Panc1 (cell line): Measurements from ENCODE around the gene CCDC146. TPM values are rescaled to one million over a fixed set of nuclear protein-coding genes. Genes with fewer than 3 reads are reported as not detected.

Experiments used
- ATAC-seq: fragments of 200-7000 bp; cut with Tn5 transposase; 2 replicates; pipeline ENCODE4 v1.9.1; 2020; ENCODE audit warnings: mild to moderate bottlenecking, moderate library complexity
- BruUV-seq: library from RNA; stranded (reverse); fragments of 400-500 nt; replicated peaks from 2 replicates; lab custom pipeline; 2021; lab: Mats Ljungman, UMichigan
- CTCF ChIA-PET: fragments of 300-600 bp; sonication (Branson Sonifier 250); formaldehyde crosslinking; loops from one replicate; lab custom pipeline; 2022; ENCODE audit warnings: antibody characterized with exemption; lab: Charles Lee
- POLR2A ChIA-PET: fragments of 300-600 bp; sonication (Branson Sonifier 250); formaldehyde crosslinking; loops from one replicate; lab custom pipeline; 2022; ENCODE audit warnings: antibody characterized with exemption; lab: Charles Lee
- DNase-seq: peaks from one replicate; pipeline ENCODE4 v3.0.0-alpha.2; 2010; ENCODE audit warnings: low read depth, low spot score
- H3K27ac ChIP-seq: 2 replicates; pipeline ENCODE4 v1.5.1; 2011; ENCODE audit warnings: mild to moderate bottlenecking, low read length, inconsistent platforms
- H3K27me3 ChIP-seq: fragments of 200-500 bp; sonication (Bioruptor generic); 2 replicates; pipeline ENCODE4 v1.6.0; 2014; ENCODE audit warnings: low read length, inconsistent platforms; ENCODE audit not compliant: control insufficient read depth, insufficient read depth
- H3K36me3 ChIP-seq: fragments of 200-500 bp; sonication (Bioruptor generic); 2 replicates; pipeline ENCODE4 v1.5.1; 2014; ENCODE audit warnings: inconsistent platforms, mild to moderate bottlenecking, low read length, moderate library complexity; ENCODE audit not compliant: control insufficient read depth, insufficient read depth
- H3K4me1 ChIP-seq: 2 replicates; pipeline ENCODE4 v1.5.1; 2011; ENCODE audit warnings: inconsistent platforms, mild to moderate bottlenecking, low read length, moderate library complexity; ENCODE audit not compliant: control insufficient read depth, insufficient read depth
- H3K4me3 ChIP-seq, 2 experiments: 2 replicates each; pipeline ENCODE4 v1.5.1; 2011 to 2012; ENCODE audit warnings: low read depth in 2 of 2, low read length in 2 of 2, mild to moderate bottlenecking in 2 of 2, inconsistent platforms in 1 of 2, moderate library complexity in 1 of 2
- H3K9me3 ChIP-seq: fragments of 200-500 bp; sonication (Bioruptor generic); 2 replicates; pipeline ENCODE4 v1.5.1; 2014; ENCODE audit warnings: low read depth, mild to moderate bottlenecking, inconsistent platforms, low read length, moderate library complexity; ENCODE audit not compliant: control insufficient read depth, insufficient read depth
- POLR2AphosphoS5 ChIP-seq: IDR thresholded peaks from 2 replicates; pipeline ENCODE4 v1.6.1; 2012; ENCODE audit warnings: mild to moderate bottlenecking, low read depth, low read length, moderate library complexity
- SIN3A ChIP-seq: IDR thresholded peaks from 2 replicates; pipeline ENCODE4 v1.6.1; 2012; ENCODE audit warnings: low read depth, mild to moderate bottlenecking, low read length, moderate library complexity, borderline replicate concordance; ENCODE audit not compliant: insufficient read depth
- TCF7L2 ChIP-seq: IDR thresholded peaks from 2 replicates; pipeline ENCODE4 v1.6.1; 2011; ENCODE audit warnings: mild to moderate bottlenecking, low read depth, low read length, inconsistent platforms
- in situ Hi-C: cut with HindIII; loops from 2 replicates; pipeline ENCODE4 v1.10.0; 2016; ENCODE audit warnings: low sequenced_read_pairs, low pct_unique_long_range_greater_than_20kb
- intact Hi-C: fragments of 100-400 bp; cut with micrococcal nuclease; formaldehyde crosslinking; loops from one replicate; pipeline ENCODE4 v1.10.0; 2022; ENCODE audit not compliant: unreplicated experiment
- total RNA-seq: library from RNA; stranded (reverse); gene quantifications from one replicate; pipeline ENCODE4 v1.2.1, GENCODE V29; 2021; ENCODE audit not compliant: unreplicated experiment
- TF ChIP-seq, protein P1 (sequence below), 2 experiments: IDR thresholded peaks; 2 replicates each; pipeline ENCODE4 v1.6.1; 2011 to 2012; ENCODE audit warnings: low read depth in 2 of 2, control low read depth in 1 of 2, low read length in 1 of 2, mild to moderate bottlenecking in 1 of 2, moderate library complexity in 1 of 2; ENCODE audit not compliant: insufficient read depth in 1 of 2
- TF ChIP-seq, protein P2 (sequence below): fragments of 450-650 bp; IDR thresholded peaks from 2 replicates; pipeline ENCODE4 v1.5.1; 2017; ENCODE audit warnings: mild to moderate bottlenecking

CCDC146 gene
- total RNA-seq, 1 experiment from 2014 or later, result 1.2 TPM

DNA sequence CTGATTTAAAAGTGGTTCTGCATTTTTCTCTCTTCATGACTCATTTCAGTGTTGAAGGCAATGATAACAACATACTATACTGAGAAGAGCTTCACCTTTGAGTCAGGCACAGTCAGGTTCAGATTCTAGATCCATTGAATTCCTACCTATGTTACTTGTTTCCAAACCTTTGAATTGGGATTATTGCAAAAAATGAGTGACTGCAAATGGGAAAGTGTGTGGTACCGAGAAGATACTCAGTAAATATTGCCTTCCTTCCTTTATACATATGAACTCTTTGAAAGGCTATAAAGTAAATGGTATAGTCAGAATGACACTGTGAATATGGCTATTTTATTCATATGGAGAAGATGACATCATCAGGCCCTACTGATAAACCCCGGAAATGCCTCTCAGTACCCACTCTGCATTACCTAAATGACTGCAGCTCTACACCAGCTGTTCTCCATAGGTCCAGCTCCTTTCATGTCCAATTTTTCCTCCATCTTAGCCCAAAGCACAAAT, 143.9 kb downstream of the CCDC146 start:
- ChIA-PET POLR2A (no interaction called here), CTCF (no interaction called here)
- H3K27me3 ChIP-seq, result peaks cover 3% of the 10 kb centered on the region; the same call in 1 of the 2 replicates
- H3K4me1 ChIP-seq, result no peaks in the 10 kb centered on the region
- ATAC-seq (no peak), DNase-seq (no peak)
- no peak overlapping the region for H3K27ac ChIP-seq
- in situ Hi-C loops (no loop called here), intact Hi-C loops (no loop called here)
- no peaks in the 10 kb centered on the region for H3K36me3 ChIP-seq
- no peak overlapping the region for H3K4me3 ChIP-seq
- no peaks in the 10 kb centered on the region for H3K9me3 ChIP-seq
- TF ChIP-seq, protein P1, sequence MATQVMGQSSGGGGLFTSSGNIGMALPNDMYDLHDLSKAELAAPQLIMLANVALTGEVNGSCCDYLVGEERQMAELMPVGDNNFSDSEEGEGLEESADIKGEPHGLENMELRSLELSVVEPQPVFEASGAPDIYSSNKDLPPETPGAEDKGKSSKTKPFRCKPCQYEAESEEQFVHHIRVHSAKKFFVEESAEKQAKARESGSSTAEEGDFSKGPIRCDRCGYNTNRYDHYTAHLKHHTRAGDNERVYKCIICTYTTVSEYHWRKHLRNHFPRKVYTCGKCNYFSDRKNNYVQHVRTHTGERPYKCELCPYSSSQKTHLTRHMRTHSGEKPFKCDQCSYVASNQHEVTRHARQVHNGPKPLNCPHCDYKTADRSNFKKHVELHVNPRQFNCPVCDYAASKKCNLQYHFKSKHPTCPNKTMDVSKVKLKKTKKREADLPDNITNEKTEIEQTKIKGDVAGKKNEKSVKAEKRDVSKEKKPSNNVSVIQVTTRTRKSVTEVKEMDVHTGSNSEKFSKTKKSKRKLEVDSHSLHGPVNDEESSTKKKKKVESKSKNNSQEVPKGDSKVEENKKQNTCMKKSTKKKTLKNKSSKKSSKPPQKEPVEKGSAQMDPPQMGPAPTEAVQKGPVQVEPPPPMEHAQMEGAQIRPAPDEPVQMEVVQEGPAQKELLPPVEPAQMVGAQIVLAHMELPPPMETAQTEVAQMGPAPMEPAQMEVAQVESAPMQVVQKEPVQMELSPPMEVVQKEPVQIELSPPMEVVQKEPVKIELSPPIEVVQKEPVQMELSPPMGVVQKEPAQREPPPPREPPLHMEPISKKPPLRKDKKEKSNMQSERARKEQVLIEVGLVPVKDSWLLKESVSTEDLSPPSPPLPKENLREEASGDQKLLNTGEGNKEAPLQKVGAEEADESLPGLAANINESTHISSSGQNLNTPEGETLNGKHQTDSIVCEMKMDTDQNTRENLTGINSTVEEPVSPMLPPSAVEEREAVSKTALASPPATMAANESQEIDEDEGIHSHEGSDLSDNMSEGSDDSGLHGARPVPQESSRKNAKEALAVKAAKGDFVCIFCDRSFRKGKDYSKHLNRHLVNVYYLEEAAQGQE (IDR thresholded peaks at IDR 0.05; ENCODE audit: insufficient read depth in 1 of 2, low read depth in 2 of 2, low read length in 1 of 2), result no peak
- TF ChIP-seq SIN3A (no peak), POLR2AphosphoS5 (no peak), TCF7L2 (no peak)
- TF ChIP-seq, protein P2, sequence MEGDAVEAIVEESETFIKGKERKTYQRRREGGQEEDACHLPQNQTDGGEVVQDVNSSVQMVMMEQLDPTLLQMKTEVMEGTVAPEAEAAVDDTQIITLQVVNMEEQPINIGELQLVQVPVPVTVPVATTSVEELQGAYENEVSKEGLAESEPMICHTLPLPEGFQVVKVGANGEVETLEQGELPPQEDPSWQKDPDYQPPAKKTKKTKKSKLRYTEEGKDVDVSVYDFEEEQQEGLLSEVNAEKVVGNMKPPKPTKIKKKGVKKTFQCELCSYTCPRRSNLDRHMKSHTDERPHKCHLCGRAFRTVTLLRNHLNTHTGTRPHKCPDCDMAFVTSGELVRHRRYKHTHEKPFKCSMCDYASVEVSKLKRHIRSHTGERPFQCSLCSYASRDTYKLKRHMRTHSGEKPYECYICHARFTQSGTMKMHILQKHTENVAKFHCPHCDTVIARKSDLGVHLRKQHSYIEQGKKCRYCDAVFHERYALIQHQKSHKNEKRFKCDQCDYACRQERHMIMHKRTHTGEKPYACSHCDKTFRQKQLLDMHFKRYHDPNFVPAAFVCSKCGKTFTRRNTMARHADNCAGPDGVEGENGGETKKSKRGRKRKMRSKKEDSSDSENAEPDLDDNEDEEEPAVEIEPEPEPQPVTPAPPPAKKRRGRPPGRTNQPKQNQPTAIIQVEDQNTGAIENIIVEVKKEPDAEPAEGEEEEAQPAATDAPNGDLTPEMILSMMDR, result no peak
- no TSS peak for BruUV-seq

DNA sequence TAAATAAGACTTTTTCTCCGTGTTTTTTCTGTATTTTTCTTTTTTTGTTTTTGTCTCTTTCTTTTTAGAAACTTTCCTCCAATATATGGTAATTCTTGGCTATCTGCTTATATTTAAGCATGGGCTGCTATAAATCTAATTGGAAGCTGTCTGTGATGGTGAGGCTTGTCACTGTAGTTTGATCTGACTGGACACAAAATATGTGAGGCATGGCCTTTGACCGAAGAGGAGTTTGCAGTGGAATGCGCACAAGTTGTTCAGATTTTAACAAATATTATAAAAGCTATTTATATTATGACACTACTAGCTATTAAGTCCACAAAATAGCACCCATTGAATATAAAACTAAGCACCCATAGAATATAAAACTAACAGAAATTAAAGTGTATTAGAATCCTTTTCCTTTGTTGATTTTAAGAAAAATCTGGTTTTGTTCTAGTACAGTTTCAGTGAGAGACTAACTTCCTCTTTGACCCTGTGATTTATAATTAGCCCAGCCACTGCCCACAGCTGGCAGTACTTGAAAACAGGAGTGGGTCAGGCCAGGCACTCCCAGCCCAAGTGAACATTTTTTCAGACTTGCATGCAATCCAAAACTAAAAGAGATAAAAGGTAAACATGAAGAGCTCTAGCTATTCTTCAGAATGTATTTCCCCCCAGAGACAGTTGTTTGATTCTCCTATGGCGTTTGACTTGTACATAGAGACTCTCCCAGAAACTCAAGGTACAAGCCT, 147.1 kb downstream of the CCDC146 start:
- ATAC-seq (no peak), DNase-seq (no peak)
- H3K4me3 ChIP-seq, result no peak overlapping the region
- CTCF ChIA-PET, result interaction anchor here (0.6 kb wide), 1 partner anchor 38 kb away, joined by 3 read pairs; no protein-coding TSS in a partner anchor
- TF ChIP-seq, protein P1 (IDR thresholded peaks at IDR 0.05; ENCODE audit: insufficient read depth in 1 of 2, low read depth in 2 of 2, low read length in 1 of 2), result no peak
- TF ChIP-seq POLR2AphosphoS5 (no peak), TCF7L2 (no peak)
- TF ChIP-seq, protein P2, result no peak
- H3K27ac ChIP-seq, result no peak overlapping the region
- H3K27me3 ChIP-seq, result peaks cover 3% of the 10 kb centered on the region; the same call in 1 of the 2 replicates
- no TSS peak for BruUV-seq
- H3K4me1 ChIP-seq, result no peaks in the 10 kb centered on the region
- POLR2A ChIA-PET, result no interaction called here
- in situ Hi-C loops (no loop called here), intact Hi-C loops (no loop called here)
- H3K9me3 ChIP-seq, result no peaks in the 10 kb centered on the region
- no peaks in the 10 kb centered on the region for H3K36me3 ChIP-seq
